SK-N-SH (cell line): Measurements from ENCODE around the gene HRCT1. TPM values are rescaled to one million over a fixed set of nuclear protein-coding genes. Genes with fewer than 3 reads are reported as not detected.

Source experiments
- CTCF ChIA-PET: fragments of 300-600, 350-600 bp; formaldehyde crosslinking; extraction: SDS; loops from one replicate; lab custom pipeline; 2021; lab: Yijun Ruan, JAX
- POLR2A ChIA-PET: fragments of 350-600 bp; sonication (Branson Sonifier 250); formaldehyde crosslinking; extraction: SDS; loops from one replicate; lab custom pipeline; 2020; ENCODE audit warnings: antibody characterized with exemption, inconsistent platforms; lab: Yijun Ruan, JAX
- DNase-seq: peaks from one replicate; pipeline ENCODE4 v3.0.0; 2012
- H2AFZ ChIP-seq: fragments of 200-600 bp; sonication (generic); 2 replicates; pipeline ENCODE4 v1.8.1; 2016; ENCODE audit warnings: antibody characterized with exemption, mild to moderate bottlenecking, low read depth
- H3F3A ChIP-seq: fragments of 200-600 bp; sonication (generic); replicated peaks from 2 replicates; pipeline ENCODE3; 2016; ENCODE audit warnings: antibody characterized with exemption, mild to moderate bottlenecking; ENCODE audit not compliant: insufficient read depth
- H3K27ac ChIP-seq, 2 experiments: fragments of 200-500 bp in 1 of 2; fragments of 200-600 bp in 1 of 2; sonication (Bioruptor generic) in 1 of 2; sonication (generic), shearing (Covaris generic) in 1 of 2; 2 replicates each; pipeline versions ENCODE4 v1.5.1 to v1.6.1; 2014 to 2016; ENCODE audit warnings: low read depth in 2 of 2, inconsistent platforms in 1 of 2, low read length in 1 of 2, mild to moderate bottlenecking in 1 of 2, mixed read lengths in 1 of 2
- H3K27me3 ChIP-seq: fragments of 200-600 bp; sonication (generic), shearing (Covaris generic); 2 replicates; pipeline ENCODE4 v1.6.1; 2016; ENCODE audit warnings: mixed run types; ENCODE audit not compliant: insufficient read depth
- H3K36me3 ChIP-seq, 2 experiments: fragments of 200-500 bp in 1 of 2; fragments of 200-600 bp in 1 of 2; sonication (Bioruptor generic) in 1 of 2; sonication (generic) in 1 of 2; replicated peaks in 1 of 2; 2 replicates each; pipeline versions ENCODE3 to v1.5.1; 2014 to 2016; ENCODE audit warnings: low read length in 1 of 2, mild to moderate bottlenecking in 1 of 2; ENCODE audit not compliant: insufficient read depth in 2 of 2, control insufficient read depth in 1 of 2
- H3K4me1 ChIP-seq, 2 experiments: fragments of 200-500 bp in 1 of 2; fragments of 200-600 bp in 1 of 2; sonication (Bioruptor generic) in 1 of 2; sonication (generic), shearing (Covaris generic) in 1 of 2; 2 replicates each; pipeline versions ENCODE4 v1.5.1 to v1.6.1; 2014 to 2016; ENCODE audit warnings: low read depth in 1 of 2, low read length in 1 of 2, mixed run types in 1 of 2; ENCODE audit not compliant: insufficient read depth in 2 of 2, control insufficient read depth in 1 of 2
- H3K4me2 ChIP-seq: fragments of 200-600 bp; sonication (generic), shearing (Covaris generic); 2 replicates; pipeline ENCODE4 v1.6.1; 2017; ENCODE audit warnings: mixed run types
- H3K4me3 ChIP-seq, 2 experiments: fragments of 200-500 bp in 1 of 2; fragments of 200-600 bp in 1 of 2; sonication (Bioruptor generic) in 1 of 2; sonication (generic), shearing (Covaris generic) in 1 of 2; 2 replicates each; pipeline versions ENCODE4 v1.5.1 to v1.8.1; 2014 to 2016; ENCODE audit warnings: low read depth in 2 of 2, inconsistent platforms in 1 of 2, low read length in 1 of 2, mild to moderate bottlenecking in 1 of 2, mixed read lengths in 1 of 2, moderate library complexity in 1 of 2
- H3K79me2 ChIP-seq: fragments of 200-600 bp; sonication (generic); 2 replicates; pipeline ENCODE4 v1.8.1; 2017; ENCODE audit warnings: mild to moderate bottlenecking; ENCODE audit not compliant: insufficient read depth
- H3K9ac ChIP-seq: fragments of 200-600 bp; sonication (generic); 2 replicates; pipeline ENCODE4 v1.6.1; 2017; ENCODE audit warnings: mixed run types
- H3K9me2 ChIP-seq: fragments of 200-600 bp; sonication (generic); 2 replicates; pipeline ENCODE4 v1.6.1; 2017; ENCODE audit warnings: mixed run types
- H3K9me3 ChIP-seq: fragments of 200-600 bp; sonication (generic); 2 replicates; pipeline ENCODE4 v1.6.1; 2017; ENCODE audit warnings: mixed run types, mild to moderate bottlenecking, moderate library complexity
- H4K20me1 ChIP-seq: fragments of 200-600 bp; sonication (generic); 2 replicates; pipeline ENCODE4 v1.6.1; 2017; ENCODE audit warnings: mild to moderate bottlenecking, mixed run types; ENCODE audit not compliant: insufficient read depth
- CHD2 ChIP-seq: fragments of 150-350 bp; IDR thresholded peaks from 2 replicates; pipeline ENCODE4 v1.6.1; 2018; ENCODE audit warnings: low read length; ENCODE audit not compliant: partially characterized antibody
- EP300 ChIP-seq, 2 experiments: IDR thresholded peaks; 2 replicates each; pipeline versions ENCODE4 v1.4.0 to v1.6.1; 2012; ENCODE audit warnings: borderline replicate concordance in 1 of 2, low read depth in 1 of 2, low read length in 1 of 2
- EZH2phosphoT487 ChIP-seq: fragments of 200-600 bp; sonication (generic); IDR thresholded peaks from 2 replicates; pipeline ENCODE4 v1.6.1; 2017; ENCODE audit warnings: low read depth, mixed run types, mild to moderate bottlenecking, antibody characterized with exemption, moderate library complexity, borderline replicate concordance
- FOXJ3 ChIP-seq: sonication (generic); formaldehyde crosslinking; IDR thresholded peaks from 2 replicates; pipeline ENCODE4 v1.5.1; 2020; ENCODE audit warnings: mild to moderate bottlenecking, missing genetic modification reagents
- FOXM1 ChIP-seq: IDR thresholded peaks from 2 replicates; pipeline ENCODE4 v1.4.0; 2012; ENCODE audit warnings: low read depth, mild to moderate bottlenecking
- MEF2A ChIP-seq: IDR thresholded peaks from 2 replicates; pipeline ENCODE4 v1.4.0; 2012; ENCODE audit warnings: low read depth, borderline replicate concordance
- NFIC ChIP-seq: IDR thresholded peaks from 2 replicates; pipeline ENCODE4 v1.4.0; 2012; ENCODE audit warnings: borderline replicate concordance
- NRF1 ChIP-seq: IDR thresholded peaks from 2 replicates; pipeline ENCODE4 v1.6.1; 2012; ENCODE audit warnings: low read depth, mild to moderate bottlenecking, low read length
- SIN3A ChIP-seq: IDR thresholded peaks from 2 replicates; pipeline ENCODE4 v1.6.1; 2012; ENCODE audit warnings: low read depth, mild to moderate bottlenecking, low read length, moderate library complexity, borderline replicate concordance
- SMC3 ChIP-seq: IDR thresholded peaks from 2 replicates; pipeline ENCODE4 v1.6.1; 2012; ENCODE audit warnings: low read depth, low read length, improper control_type of control experiment
- TEAD4 ChIP-seq: IDR thresholded peaks from 2 replicates; pipeline ENCODE4 v1.4.0; 2012; ENCODE audit warnings: mild to moderate bottlenecking, borderline replicate concordance; ENCODE audit not compliant: insufficient read depth
- WGBS: methylation state at CpG from one replicate; pipeline ENCODE4 v1.1.6; 2017; ENCODE audit warnings: low lambda C conversion rate; 5-methylcytosine and 5-hydroxymethylcytosine counted together
- polyA plus RNA-seq, 3 experiments: library from polyadenylated mRNA; depleted of rRNA; stranded (reverse); fragments of >200 nt; gene quantifications; 2 replicates each; pipeline ENCODE4 v1.2.3, GENCODE V29; 2012
- TF ChIP-seq, protein P1 (sequence below): fragments of 150-350 bp; IDR thresholded peaks from 2 replicates; pipeline ENCODE4 v1.6.1; 2017; ENCODE audit warnings: antibody characterized with exemption, low read length, low read depth, borderline replicate concordance
- TF ChIP-seq, protein P2 (sequence below): IDR thresholded peaks from 2 replicates; pipeline ENCODE4 v1.4.0; 2012; ENCODE audit warnings: low read depth, borderline replicate concordance
- TF ChIP-seq, protein P3 (sequence below): IDR thresholded peaks from 2 replicates; pipeline ENCODE4 v1.4.0; 2012; ENCODE audit warnings: low read depth

The HRCT1 gene
- polyA plus RNA-seq, 1 of the 3 experiments (the other 2 are of a cell fraction), result 3.0 TPM

DNA sequence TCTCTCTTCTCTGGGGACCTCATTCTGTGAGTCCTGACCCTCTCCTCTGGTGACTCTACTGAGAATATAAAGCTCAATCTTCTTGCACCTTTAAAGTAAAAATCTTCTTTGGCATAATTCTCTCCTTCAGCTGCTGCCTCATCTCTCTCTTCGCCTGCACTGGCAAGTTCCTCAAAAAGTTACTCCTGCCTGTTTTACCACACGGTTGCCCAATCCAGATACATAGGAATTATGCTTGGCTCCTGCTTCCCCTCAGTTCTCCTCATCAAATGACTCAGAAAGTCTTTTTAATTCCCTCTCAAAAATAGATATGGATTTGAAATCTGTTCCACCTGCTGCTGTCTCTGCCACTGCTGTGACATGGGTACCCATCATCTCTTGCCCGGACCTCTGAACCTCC, 14.4 kb upstream of the HRCT1 start:
- ChIA-PET POLR2A (no interaction called here), CTCF (interaction anchor here (1.1 to 2.1 kb wide), 5 partner anchors 9 to 101 kb away, joined by 3 to 19 read pairs (median 4); no protein-coding TSS in a partner anchor)
- WGBS, result 91% methylated on average over 3 of the region's 3 CpGs
- H3K9me3 ChIP-seq, result no peaks in the 10 kb centered on the region
- H3K9me2 ChIP-seq, result no peaks in the 10 kb centered on the region; the same call in 1 of the 2 replicates
- H3K79me2 ChIP-seq, result no peaks in the 10 kb centered on the region
- H3K27me3 ChIP-seq, result 0 out of 2 replicates have a peak, but pooled peaks cover 8% of the 10 kb centered on the region
- H3F3A ChIP-seq, result no peaks in the 10 kb centered on the region
- H3K4me2 ChIP-seq, result no peak overlapping the region
- H4K20me1 ChIP-seq, result no peaks in the 10 kb centered on the region
- H2AFZ ChIP-seq, result no peak overlapping the region
- H3K4me3 ChIP-seq, result no peak overlapping the region
- no peak for DNase-seq
- no peaks in the 10 kb centered on the region for H3K4me1 ChIP-seq
- H3K36me3 ChIP-seq, result no peaks in the 10 kb centered on the region
- no peak overlapping the region for H3K27ac ChIP-seq
- TF ChIP-seq SIN3A, result no peak
- no peak for TF ChIP-seq FOXM1
- TF ChIP-seq, protein P1, sequence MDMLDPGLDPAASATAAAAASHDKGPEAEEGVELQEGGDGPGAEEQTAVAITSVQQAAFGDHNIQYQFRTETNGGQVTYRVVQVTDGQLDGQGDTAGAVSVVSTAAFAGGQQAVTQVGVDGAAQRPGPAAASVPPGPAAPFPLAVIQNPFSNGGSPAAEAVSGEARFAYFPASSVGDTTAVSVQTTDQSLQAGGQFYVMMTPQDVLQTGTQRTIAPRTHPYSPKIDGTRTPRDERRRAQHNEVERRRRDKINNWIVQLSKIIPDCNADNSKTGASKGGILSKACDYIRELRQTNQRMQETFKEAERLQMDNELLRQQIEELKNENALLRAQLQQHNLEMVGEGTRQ, result no peak
- TF ChIP-seq TEAD4, result no peak
- TF ChIP-seq MEF2A, result no peak
- TF ChIP-seq FOXJ3 (CRISPR knock-in tag), result no peak
- TF ChIP-seq SMC3, result no peak
- TF ChIP-seq, protein P2, sequence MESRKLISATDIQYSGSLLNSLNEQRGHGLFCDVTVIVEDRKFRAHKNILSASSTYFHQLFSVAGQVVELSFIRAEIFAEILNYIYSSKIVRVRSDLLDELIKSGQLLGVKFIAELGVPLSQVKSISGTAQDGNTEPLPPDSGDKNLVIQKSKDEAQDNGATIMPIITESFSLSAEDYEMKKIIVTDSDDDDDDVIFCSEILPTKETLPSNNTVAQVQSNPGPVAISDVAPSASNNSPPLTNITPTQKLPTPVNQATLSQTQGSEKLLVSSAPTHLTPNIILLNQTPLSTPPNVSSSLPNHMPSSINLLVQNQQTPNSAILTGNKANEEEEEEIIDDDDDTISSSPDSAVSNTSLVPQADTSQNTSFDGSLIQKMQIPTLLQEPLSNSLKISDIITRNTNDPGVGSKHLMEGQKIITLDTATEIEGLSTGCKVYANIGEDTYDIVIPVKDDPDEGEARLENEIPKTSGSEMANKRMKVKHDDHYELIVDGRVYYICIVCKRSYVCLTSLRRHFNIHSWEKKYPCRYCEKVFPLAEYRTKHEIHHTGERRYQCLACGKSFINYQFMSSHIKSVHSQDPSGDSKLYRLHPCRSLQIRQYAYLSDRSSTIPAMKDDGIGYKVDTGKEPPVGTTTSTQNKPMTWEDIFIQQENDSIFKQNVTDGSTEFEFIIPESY, result no peak
- TF ChIP-seq EP300 (IDR thresholded peaks at IDR 0.05; ENCODE audit: borderline replicate concordance in 1 of 2, low read depth in 1 of 2, low read length in 1 of 2), result no peak
- no peak for TF ChIP-seq NFIC
- TF ChIP-seq, protein P3, sequence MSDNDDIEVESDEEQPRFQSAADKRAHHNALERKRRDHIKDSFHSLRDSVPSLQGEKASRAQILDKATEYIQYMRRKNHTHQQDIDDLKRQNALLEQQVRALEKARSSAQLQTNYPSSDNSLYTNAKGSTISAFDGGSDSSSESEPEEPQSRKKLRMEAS, result no peak
- TF ChIP-seq CHD2, result no peak
- no peak overlapping the region for H3K9ac ChIP-seq

DNA sequence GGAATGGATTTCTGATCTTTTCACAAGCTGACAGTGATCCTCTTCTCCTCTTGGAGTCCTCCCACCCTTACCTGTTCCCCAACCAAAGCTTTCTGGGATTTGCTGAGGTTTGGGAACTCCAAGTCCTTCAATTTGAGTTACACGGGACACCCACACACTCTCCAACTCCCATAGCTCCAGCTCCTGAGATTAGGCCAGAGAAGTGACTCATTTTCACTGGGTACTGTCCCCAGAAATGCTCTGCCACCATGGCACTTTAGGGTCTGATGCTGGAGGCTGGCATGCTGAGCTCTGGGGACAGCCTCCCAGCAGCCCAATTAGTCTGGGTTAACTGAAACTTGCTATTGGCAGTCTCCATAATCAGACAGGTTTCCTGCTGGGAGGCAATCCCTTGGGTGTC, 14.0 kb upstream of the HRCT1 start:
- ChIA-PET POLR2A (no interaction called here), CTCF (interaction anchor here (1.1 to 2.1 kb wide), 5 partner anchors 9 to 102 kb away, joined by 3 to 19 read pairs (median 4); no protein-coding TSS in a partner anchor)
- no peak for DNase-seq
- no peak overlapping the region for H3K27ac ChIP-seq
- H3K4me2 ChIP-seq, result no peak overlapping the region
- no peaks in the 10 kb centered on the region for H4K20me1 ChIP-seq
- H3K9me3 ChIP-seq, result no peaks in the 10 kb centered on the region
- no peak overlapping the region for H2AFZ ChIP-seq
- no peaks in the 10 kb centered on the region; the same call in 1 of the 2 replicates for H3K9me2 ChIP-seq
- no peaks in the 10 kb centered on the region for H3K79me2 ChIP-seq
- WGBS, result 80% methylated on average over 1 of the region's 1 CpG
- TF ChIP-seq, protein P3, result no peak
- TF ChIP-seq SMC3 (no peak), MEF2A (no peak), EZH2phosphoT487 (no peak), NRF1 (no peak), TEAD4 (no peak)
- TF ChIP-seq, all 33 proteins: peak for 0
- Histone ChIP-seq H3K4me3 (no peak overlapping the region), H3K9ac (no peak overlapping the region), H3F3A (peaks cover under 1% of the 10 kb centered on the region), H3K4me1 (no peaks in the 10 kb centered on the region), H3K36me3 (no peaks in the 10 kb centered on the region), H3K27me3 (0 out of 2 replicates have a peak, but pooled peaks cover 8% of the 10 kb centered on the region)
